GM19395 (cell line): Measurements from ENCODE around the gene ZNF280D.

Source experiments
- ATAC-seq: cut with Tn5 transposase; IDR thresholded peaks from one replicate; pipeline ENCODE4 v1.9.1; 2021; ENCODE audit warnings: mild to moderate bottlenecking, moderate library complexity; ENCODE audit not compliant: unreplicated experiment

ZNF280D gene

GRCh38 chr15:56653787-56654186 is 79.5 kb downstream of the ZNF280D start:
- no peak for ATAC-seq

DNA sequence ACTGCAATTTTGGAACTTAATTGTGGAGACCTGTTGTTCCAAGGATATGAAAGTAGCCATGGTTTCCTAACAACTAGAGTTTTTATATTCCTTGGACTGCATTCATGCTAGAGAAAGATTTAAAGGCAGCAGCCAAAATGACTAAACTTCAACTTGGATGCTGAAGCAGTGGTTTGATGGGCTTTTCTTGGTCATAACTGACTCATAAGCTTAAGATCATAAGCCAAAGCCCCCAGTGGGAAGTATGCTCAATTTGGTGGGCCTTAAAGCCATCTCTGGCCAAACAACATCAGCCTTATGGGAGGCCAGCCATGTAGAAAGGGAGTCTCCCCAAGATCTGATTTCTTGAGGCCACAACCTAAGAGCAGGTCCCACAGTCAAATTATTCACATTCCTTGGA is 80.2 kb downstream of the ZNF280D start:
- ATAC-seq = no peak

GRCh38 chr15:56648311-56648710 is 85.0 kb downstream of the ZNF280D start:
- ATAC-seq = no peak

DNA sequence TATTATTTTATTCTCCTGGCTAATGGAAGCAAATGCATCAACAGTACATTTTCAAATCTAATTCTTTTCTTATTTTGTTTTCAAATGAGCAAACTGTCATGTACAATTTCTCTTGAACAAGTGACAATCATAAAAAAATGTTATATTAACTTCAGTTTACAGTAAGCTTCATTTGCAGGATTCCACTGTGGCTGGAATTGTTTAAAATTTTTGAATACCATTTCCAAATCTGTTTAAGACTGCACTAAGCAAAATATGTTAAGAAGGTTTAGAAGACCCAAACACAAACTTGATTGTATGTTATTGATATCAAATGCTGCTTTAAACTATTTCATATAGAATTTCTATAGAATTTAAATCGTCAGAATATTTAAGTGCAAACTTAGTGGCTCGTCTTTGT is 92.8 kb downstream of the ZNF280D start:
- ATAC-seq = no peak

DNA sequence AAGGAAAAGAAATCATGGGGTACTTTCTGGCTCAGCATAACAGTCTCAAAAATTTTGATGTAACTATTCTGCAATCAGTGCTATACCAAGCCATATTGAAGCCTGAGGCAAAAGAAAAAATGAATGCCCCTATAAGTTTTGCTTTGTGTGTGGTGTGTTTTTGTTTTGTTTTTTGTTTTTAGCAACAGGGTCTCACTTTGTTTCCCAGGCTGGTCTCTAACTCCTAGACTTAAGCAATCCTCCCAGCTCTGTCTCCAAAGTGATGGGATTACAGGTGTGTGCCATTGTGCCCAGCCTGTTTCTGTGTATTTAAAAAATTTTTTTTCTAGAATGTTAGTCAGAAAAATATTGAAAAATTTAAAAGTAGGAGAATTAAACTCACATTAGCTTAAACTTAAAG is 93.2 kb downstream of the ZNF280D start:
- ATAC-seq = no peak

DNA sequence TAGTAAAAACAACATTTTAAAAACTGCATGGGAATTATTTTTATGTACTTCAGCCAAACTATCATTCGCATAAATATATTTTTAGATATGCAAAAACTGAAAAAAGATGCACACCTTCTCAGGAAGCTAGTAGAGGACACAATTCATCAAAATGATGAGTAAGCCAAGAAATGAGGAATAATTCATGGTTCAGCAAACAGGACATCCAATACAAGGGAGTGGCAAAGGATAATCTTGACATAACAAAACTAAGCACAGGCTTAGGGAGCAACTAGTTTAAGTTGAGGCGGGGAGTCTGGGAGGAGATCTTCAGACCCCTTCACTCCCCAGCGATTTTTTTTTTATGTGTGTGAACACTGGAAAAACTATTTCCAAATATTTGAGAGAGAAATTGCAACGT is 93.7 kb downstream of the ZNF280D start:
- ATAC-seq = no peak

DNA sequence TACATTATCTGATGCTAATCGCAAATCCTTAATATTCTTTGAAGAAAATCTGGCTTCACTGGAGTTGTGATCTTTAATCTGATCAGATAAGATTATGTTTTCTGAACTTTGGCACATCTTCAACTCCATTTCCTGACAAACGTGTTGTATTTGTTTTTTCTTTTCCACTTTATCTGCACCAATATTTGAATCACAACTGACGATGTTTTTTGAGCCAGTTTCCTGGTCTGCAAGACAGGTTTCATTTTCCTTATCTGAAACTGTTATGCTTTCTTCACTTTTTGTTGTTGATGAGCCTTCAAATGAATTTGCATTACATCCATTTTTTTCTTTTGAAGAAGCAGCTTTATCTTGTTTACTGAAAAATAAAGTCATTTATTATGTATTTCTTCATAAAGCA is 101.5 kb downstream of the ZNF280D start:
- no peak for ATAC-seq

- ATAC-seq = no peak
These were observed 104.3 kb downstream of the ZNF280D start for GRCh38 chr15:56628893-56629532.

DNA sequence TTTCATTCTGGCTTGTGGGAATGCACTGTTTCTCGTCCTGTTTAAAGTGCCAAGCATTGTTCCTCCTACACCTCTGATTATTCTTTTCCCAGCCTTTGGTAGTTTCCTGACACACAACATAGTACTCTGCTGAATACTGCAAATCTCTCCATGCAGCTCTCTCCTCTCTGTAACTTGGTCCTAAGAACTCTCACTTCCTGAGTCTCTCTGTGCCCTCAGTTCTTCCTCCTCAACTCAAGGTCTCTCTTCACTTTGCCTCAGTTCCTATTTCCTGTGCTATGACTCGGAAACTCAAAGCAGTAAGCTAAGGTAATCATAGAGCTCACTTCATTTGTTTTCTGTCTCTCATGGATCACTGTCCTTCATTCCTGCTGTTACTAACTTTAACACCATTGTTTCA is 113.4 kb downstream of the ZNF280D start:
- ATAC-seq = no peak

DNA sequence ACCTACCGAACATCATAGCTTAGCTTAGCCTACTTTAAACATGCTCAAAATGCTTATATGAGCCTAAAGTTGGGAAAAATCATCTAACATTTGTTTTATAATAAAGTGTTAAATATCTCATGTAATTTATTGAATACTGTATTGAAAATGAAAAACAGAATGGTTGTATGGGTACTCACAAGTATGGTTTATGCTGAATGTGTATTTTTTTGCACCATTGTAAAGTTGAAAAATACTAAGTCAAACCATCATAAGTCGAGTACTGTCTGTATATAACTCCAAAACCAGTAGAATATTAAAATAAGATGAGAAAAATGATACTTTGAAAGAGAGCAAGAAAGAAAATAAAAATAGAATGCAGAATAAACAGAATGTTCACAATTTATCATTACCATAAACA is 115.7 kb downstream of the ZNF280D start:
- ATAC-seq = no peak

DNA sequence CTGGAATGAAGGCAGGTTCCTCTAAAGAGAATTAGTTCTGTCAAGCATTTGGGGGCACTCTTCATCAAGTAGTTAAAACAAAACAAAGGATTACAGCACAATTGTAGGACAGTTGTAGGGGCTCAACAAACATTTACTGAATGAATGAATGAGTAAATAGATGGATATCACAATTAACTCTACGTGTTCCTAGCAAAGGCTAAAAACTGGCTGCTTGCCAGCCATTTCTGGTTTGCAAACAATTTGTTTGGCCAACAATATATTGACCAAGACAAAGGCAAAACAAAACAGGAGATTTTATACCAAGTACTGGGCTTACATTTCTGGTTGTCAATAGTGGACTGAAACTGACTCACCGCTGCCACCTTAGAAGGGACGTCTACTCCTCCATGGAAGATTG is 116.8 kb downstream of the ZNF280D start:
- ATAC-seq = no peak

- ATAC-seq = no peak
These were observed 119.5 kb downstream of the ZNF280D start for GRCh38 chr15:56613811-56614210.

GRCh38 chr15:56608993-56609392 is 124.3 kb downstream of the ZNF280D start:
- peak; percentile 55 for ATAC-seq

DNA sequence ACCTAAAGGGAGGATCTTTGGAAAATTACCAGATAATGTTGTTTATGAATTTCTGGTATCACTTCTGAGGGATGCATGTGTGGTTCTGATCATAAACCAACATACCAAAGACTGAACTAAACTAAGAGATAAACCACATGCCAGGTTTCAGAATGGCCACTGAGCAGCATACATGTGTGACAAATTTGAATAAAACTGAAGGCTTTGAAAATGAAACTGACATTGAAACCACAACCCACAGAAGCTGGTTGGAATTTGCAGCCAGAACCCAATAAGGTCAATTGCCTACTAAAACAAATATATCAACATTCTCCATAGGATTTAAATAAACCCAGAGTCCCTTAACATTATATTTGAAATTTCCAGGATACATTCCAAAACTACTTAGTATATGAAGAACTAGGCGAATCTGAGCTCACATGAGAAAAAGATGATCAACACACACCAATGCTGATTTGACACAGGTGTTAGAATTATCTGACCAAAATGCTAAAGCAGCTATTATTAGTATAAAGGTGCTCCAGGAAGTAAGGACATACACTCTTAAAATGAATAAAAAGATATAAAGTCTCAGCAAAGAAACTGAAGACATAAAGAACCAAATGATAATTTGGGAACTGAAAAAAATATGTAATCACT is 125.0 kb downstream of the ZNF280D start:
- peak; percentile 97 for ATAC-seq

DNA sequence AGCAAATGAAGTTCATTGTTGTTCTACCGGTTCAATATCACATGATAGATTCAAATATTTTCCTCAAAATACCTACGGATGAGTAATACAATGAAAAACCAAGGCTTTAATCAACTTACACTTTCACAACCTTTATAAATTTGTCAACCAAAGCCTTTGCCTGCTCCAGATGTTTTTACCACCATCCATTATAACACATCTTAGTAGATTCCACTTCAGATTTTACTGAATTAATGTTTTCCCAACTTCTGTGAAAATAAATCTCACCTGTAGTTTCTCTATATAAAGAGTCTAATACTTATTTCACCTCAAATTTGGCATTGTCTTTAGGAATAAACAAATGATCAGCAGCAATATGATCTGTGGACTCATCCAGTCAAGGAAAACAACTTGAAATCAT is 131.1 kb downstream of the ZNF280D start:
- no peak for ATAC-seq

GRCh38 chr15:56600380-56600779 is 132.9 kb downstream of the ZNF280D start:
- ATAC-seq = no peak

DNA sequence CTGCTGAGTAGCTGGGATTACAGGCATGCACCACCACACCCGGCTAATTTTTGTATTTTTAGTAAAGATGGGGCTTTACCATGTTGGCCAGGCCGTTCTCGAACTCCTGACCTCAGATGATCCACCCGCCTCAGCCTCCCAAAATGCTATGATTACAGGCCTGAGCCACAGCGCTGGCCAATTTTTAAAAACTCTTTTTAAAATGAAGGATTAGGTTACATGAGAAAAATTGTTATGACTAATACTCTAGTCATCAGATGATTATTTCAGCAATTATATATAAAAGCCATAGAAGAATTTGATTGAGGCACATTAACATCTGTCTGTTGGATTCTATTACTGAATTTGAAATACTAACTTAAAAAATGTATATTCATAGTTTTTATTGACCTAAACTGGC is 134.3 kb downstream of the ZNF280D start:
- ATAC-seq = no peak

GRCh38 chr15:56587686-56588085 is 145.6 kb downstream of the ZNF280D start:
- no peak for ATAC-seq

GRCh38 chr15:56586206-56586605 is 147.1 kb downstream of the ZNF280D start:
- ATAC-seq = no peak

DNA sequence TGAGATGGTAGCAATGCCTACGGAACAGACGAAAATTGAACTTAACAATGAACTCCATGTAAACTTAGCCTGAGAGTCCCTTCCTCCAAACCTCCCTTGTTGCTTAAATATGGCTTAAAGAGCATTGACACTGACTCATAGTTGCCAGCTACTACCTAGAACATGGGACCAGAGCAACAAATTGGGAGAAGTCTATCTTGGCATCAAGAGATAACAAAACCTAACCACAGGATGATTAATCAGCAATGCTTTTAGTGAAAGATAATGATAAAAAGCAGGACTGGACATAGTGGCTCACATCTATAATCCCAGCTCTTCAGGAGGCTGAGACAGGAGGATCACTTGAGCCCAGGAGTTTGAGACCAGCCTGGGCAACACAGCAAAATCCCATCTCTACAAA is 150.5 kb downstream of the ZNF280D start:
- ATAC-seq = no peak
